ENCODE measurements around the gene EEF1G.

EEF1G gene

GRCh38 chr11:62546244-62546928 lies 27.3 kb downstream of the EEF1G start, which contains the start of gene AHNAK (continued):
- TF ChIP-seq ZSCAN30 (tag by site-specific recombination; IDR thresholded peaks at IDR 0.05) (peak; percentile 49; the same call in 1 of the 2 replicates), GLIS1 (tag by site-specific recombination; IDR thresholded peaks at IDR 0.05) (0 out of 2 replicates have a peak, but pooled peaks have one; percentile 2), ZNF514 (tag by site-specific recombination; IDR thresholded peaks at IDR 0.05) (no peak), ZNF354C (tag by site-specific recombination; IDR thresholded peaks at IDR 0.05; ENCODE audit: borderline replicate concordance, low read depth) (no peak), ZNF133 (tag by site-specific recombination; IDR thresholded peaks at IDR 0.05) (no peak), ZNF132 (tag by site-specific recombination; IDR thresholded peaks at IDR 0.05; ENCODE audit: borderline replicate concordance) (no peak), HOXD13 (CRISPR knock-in tag; IDR thresholded peaks at IDR 0.05; ENCODE audit: borderline replicate concordance) (no peak), ZNF114 (tag by site-specific recombination; IDR thresholded peaks at IDR 0.05) (no peak), ZBTB48 (tag by site-specific recombination; IDR thresholded peaks at IDR 0.05) (0 out of 2 replicates have a peak, but pooled peaks have one; percentile 32), ZIC2 (tag by site-specific recombination; IDR thresholded peaks at IDR 0.05) (peak; percentile 23), ZSCAN16 (tag by site-specific recombination; IDR thresholded peaks at IDR 0.05) (no peak), ZNF600 (tag by site-specific recombination; IDR thresholded peaks at IDR 0.05) (0 out of 2 replicates have a peak, but pooled peaks have one; percentile 15), ZBTB7A (tag by site-specific recombination; IDR thresholded peaks at IDR 0.05; ENCODE audit: low read depth) (no peak), KLF16 (tag by site-specific recombination; IDR thresholded peaks at IDR 0.05) (no peak; the same call in 1 of the 2 replicates), KLF10 (tag by site-specific recombination; IDR thresholded peaks at IDR 0.05) (peak; percentile 58), ZBTB20 (tag by site-specific recombination; IDR thresholded peaks at IDR 0.05) (peak; percentile 64; the same call in 1 of the 2 replicates), ZNF658 (tag by site-specific recombination; IDR thresholded peaks at IDR 0.05) (no peak), ZFHX2 (tag by site-specific recombination; conservative IDR thresholded peaks at IDR 0.05) (0 out of 2 replicates have a peak, but pooled peaks have one; percentile 6), ZNF555 (tag by site-specific recombination; conservative IDR thresholded peaks at IDR 0.05) (no peak), ZBTB21 (tag by site-specific recombination; IDR thresholded peaks at IDR 0.05) (no peak)
- TF ChIP-seq, protein P1, sequence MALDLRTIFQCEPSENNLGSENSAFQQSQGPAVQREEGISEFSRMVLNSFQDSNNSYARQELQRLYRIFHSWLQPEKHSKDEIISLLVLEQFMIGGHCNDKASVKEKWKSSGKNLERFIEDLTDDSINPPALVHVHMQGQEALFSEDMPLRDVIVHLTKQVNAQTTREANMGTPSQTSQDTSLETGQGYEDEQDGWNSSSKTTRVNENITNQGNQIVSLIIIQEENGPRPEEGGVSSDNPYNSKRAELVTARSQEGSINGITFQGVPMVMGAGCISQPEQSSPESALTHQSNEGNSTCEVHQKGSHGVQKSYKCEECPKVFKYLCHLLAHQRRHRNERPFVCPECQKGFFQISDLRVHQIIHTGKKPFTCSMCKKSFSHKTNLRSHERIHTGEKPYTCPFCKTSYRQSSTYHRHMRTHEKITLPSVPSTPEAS (tag by site-specific recombination; IDR thresholded peaks at IDR 0.05) = no peak
- TF ChIP-seq, protein P2, sequence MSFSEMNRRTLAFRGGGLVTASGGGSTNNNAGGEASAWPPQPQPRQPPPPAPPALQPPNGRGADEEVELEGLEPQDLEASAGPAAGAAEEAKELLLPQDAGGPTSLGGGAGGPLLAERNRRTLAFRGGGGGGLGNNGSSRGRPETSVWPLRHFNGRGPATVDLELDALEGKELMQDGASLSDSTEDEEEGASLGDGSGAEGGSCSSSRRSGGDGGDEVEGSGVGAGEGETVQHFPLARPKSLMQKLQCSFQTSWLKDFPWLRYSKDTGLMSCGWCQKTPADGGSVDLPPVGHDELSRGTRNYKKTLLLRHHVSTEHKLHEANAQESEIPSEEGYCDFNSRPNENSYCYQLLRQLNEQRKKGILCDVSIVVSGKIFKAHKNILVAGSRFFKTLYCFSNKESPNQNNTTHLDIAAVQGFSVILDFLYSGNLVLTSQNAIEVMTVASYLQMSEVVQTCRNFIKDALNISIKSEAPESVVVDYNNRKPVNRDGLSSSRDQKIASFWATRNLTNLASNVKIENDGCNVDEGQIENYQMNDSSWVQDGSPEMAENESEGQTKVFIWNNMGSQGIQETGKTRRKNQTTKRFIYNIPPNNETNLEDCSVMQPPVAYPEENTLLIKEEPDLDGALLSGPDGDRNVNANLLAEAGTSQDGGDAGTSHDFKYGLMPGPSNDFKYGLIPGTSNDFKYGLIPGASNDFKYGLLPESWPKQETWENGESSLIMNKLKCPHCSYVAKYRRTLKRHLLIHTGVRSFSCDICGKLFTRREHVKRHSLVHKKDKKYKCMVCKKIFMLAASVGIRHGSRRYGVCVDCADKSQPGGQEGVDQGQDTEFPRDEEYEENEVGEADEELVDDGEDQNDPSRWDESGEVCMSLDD (tag by site-specific recombination; IDR thresholded peaks at IDR 0.05) = peak; percentile 58
- TF ChIP-seq, protein P3, sequence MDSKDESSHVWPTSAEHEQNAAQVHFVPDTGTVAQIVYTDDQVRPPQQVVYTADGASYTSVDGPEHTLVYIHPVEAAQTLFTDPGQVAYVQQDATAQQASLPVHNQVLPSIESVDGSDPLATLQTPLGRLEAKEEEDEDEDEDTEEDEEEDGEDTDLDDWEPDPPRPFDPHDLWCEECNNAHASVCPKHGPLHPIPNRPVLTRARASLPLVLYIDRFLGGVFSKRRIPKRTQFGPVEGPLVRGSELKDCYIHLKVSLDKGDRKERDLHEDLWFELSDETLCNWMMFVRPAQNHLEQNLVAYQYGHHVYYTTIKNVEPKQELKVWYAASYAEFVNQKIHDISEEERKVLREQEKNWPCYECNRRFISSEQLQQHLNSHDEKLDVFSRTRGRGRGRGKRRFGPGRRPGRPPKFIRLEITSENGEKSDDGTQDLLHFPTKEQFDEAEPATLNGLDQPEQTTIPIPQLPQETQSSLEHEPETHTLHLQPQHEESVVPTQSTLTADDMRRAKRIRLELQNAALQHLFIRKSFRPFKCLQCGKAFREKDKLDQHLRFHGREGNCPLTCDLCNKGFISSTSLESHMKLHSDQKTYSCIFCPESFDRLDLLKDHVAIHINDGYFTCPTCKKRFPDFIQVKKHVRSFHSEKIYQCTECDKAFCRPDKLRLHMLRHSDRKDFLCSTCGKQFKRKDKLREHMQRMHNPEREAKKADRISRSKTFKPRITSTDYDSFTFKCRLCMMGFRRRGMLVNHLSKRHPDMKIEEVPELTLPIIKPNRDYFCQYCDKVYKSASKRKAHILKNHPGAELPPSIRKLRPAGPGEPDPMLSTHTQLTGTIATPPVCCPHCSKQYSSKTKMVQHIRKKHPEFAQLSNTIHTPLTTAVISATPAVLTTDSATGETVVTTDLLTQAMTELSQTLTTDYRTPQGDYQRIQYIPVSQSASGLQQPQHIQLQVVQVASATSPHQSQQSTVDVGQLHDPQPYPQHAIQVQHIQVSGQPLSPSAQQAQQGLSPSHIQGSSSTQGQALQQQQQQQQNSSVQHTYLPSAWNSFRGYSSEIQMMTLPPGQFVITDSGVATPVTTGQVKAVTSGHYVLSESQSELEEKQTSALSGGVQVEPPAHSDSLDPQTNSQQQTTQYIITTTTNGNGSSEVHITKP (tag by site-specific recombination; IDR thresholded peaks at IDR 0.05) = no peak
- TF ChIP-seq, protein P4, sequence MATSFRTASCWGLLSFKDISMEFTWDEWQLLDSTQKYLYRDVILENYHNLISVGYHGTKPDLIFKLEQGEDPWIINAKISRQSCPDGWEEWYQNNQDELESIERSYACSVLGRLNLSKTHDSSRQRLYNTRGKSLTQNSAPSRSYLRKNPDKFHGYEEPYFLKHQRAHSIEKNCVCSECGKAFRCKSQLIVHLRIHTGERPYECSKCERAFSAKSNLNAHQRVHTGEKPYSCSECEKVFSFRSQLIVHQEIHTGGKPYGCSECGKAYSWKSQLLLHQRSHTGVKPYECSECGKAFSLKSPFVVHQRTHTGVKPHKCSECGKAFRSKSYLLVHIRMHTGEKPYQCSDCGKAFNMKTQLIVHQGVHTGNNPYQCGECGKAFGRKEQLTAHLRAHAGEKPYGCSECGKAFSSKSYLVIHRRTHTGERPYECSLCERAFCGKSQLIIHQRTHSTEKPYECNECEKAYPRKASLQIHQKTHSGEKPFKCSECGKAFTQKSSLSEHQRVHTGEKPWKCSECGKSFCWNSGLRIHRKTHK (tag by site-specific recombination; IDR thresholded peaks at IDR 0.05) = no peak
- TF ChIP-seq, protein P5, sequence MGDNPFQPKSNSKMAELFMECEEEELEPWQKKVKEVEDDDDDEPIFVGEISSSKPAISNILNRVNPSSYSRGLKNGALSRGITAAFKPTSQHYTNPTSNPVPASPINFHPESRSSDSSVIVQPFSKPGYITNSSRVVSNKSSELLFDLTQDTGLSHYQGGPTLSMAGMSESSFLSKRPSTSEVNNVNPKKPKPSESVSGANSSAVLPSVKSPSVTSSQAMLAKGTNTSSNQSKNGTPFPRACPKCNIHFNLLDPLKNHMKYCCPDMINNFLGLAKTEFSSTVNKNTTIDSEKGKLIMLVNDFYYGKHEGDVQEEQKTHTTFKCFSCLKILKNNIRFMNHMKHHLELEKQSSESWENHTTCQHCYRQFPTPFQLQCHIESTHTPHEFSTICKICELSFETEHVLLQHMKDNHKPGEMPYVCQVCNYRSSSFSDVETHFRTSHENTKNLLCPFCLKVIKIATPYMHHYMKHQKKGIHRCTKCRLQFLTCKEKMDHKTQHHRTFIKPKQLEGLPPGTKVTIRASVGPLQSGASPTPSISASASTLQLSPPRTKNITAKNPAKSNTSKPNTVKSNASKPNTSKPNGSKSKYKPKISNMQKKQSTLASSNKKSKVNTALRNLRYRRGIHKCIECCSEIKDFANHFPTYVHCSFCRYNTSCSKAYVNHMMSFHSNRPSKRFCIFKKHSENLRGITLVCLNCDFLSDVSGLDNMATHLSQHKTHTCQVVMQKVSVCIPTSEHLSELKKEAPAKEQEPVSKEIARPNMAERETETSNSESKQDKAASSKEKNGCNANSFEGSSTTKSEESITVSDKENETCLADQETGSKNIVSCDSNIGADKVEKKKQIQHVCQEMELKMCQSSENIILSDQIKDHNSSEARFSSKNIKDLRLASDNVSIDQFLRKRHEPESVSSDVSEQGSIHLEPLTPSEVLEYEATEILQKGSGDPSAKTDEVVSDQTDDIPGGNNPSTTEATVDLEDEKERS (tag by site-specific recombination; IDR thresholded peaks at IDR 0.05) = no peak
- TF ChIP-seq, protein P6, sequence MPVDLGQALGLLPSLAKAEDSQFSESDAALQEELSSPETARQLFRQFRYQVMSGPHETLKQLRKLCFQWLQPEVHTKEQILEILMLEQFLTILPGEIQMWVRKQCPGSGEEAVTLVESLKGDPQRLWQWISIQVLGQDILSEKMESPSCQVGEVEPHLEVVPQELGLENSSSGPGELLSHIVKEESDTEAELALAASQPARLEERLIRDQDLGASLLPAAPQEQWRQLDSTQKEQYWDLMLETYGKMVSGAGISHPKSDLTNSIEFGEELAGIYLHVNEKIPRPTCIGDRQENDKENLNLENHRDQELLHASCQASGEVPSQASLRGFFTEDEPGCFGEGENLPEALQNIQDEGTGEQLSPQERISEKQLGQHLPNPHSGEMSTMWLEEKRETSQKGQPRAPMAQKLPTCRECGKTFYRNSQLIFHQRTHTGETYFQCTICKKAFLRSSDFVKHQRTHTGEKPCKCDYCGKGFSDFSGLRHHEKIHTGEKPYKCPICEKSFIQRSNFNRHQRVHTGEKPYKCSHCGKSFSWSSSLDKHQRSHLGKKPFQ (tag by site-specific recombination; IDR thresholded peaks at IDR 0.05) = no peak
